NT2/D1 (cell line): ENCODE results near the gene COX4I2.
A peak's percentile ranks its signal among the peaks of the same experiment; 100 is the strongest.

Experiments
- DNase-seq: peaks from one replicate; pipeline ENCODE4 v3.0.0-alpha.2; 2011; ENCODE audit warnings: low read depth, low spot score
- H3K27me3 ChIP-seq: 2 replicates; pipeline ENCODE4 v1.6.0; 2011; ENCODE audit warnings: mild to moderate bottlenecking; ENCODE audit not compliant: insufficient read length, insufficient read depth
- H3K36me3 ChIP-seq: 2 replicates; pipeline ENCODE4 v1.6.1; 2011; ENCODE audit warnings: mild to moderate bottlenecking, low read length, mixed read lengths; ENCODE audit not compliant: insufficient read depth, insufficient read length
- H3K4me1 ChIP-seq: 2 replicates; pipeline ENCODE4 v1.5.1; 2011; ENCODE audit not compliant: insufficient read depth, insufficient read length
- H3K4me3 ChIP-seq: 2 replicates; pipeline ENCODE4 v1.5.1; 2011; ENCODE audit warnings: low read depth; ENCODE audit not compliant: insufficient read length
- H3K9ac ChIP-seq: 2 replicates; pipeline ENCODE4 v1.6.0; 2011; ENCODE audit warnings: low read depth; ENCODE audit not compliant: insufficient read length
- H3K9me3 ChIP-seq: 2 replicates; pipeline ENCODE4 v1.5.1; 2011; ENCODE audit warnings: mild to moderate bottlenecking, low read length; ENCODE audit not compliant: insufficient read depth
- SUZ12 ChIP-seq: IDR thresholded peaks from 2 replicates; pipeline ENCODE4 v1.6.1; 2011; ENCODE audit not compliant: insufficient read length, insufficient read depth; ENCODE audit errors: extremely low read depth
- YY1 ChIP-seq: IDR thresholded peaks from 2 replicates; pipeline ENCODE4 v1.6.1; 2011; ENCODE audit not compliant: insufficient read length, insufficient read depth
- ZNF274 ChIP-seq: IDR thresholded peaks from 2 replicates; pipeline ENCODE4 v1.6.1; 2011; ENCODE audit warnings: mild to moderate bottlenecking, low read depth, low read length

Gene COX4I2

GRCh38 chr20:31637660-31638059 lies at the start of gene COX4I2:
Gene COX4I2, plus strand, starts transcription at chr20:31637912. Its CDS starts 1,106 bp downstream, at chr20:31639018.
- no peak for DNase-seq
- TF ChIP-seq YY1: no peak
- TF ChIP-seq SUZ12: no peak
- TF ChIP-seq ZNF274: no peak
- Histone ChIP-seq H3K4me1 (peaks cover 2% of the 10 kb centered on the region), H3K36me3 (no peaks in the 10 kb centered on the region), H3K4me3 (no peak within 1 kb of the TSS), H3K9ac (no peak within 1 kb of the TSS), H3K27me3 (no peaks in the 10 kb centered on the region), H3K9me3 (no peaks in the 10 kb centered on the region)

GRCh38 chr20:31590717-31591225 lies 46.9 kb upstream of the COX4I2 start:
- DNase-seq: no peak
- H3K4me1 ChIP-seq: peaks cover 12% of the 10 kb centered on the region
- H3K36me3 ChIP-seq: no peaks in the 10 kb centered on the region
- H3K27me3 ChIP-seq: no peaks in the 10 kb centered on the region
- no peak for TF ChIP-seq ZNF274
- no peak for TF ChIP-seq YY1
- no peak for TF ChIP-seq SUZ12
- no peak overlapping the region for H3K9ac ChIP-seq
- H3K4me3 ChIP-seq: no peak overlapping the region
- H3K9me3 ChIP-seq: no peaks in the 10 kb centered on the region

- Histone ChIP-seq H3K4me1 (peaks cover 12% of the 10 kb centered on the region), H3K4me3 (no peak overlapping the region), H3K27me3 (no peaks in the 10 kb centered on the region), H3K36me3 (no peaks in the 10 kb centered on the region), H3K9ac (peak overlapping the region; percentile 33), H3K9me3 (no peaks in the 10 kb centered on the region)
- no peak for DNase-seq
- TF ChIP-seq ZNF274: no peak
- no peak for TF ChIP-seq SUZ12
- TF ChIP-seq YY1: no peak
These were observed 44.3 kb upstream of the COX4I2 start for GRCh38 chr20:31593221-31594001.

GRCh38 chr20:31594002-31594557 lies 43.6 kb upstream of the COX4I2 start:
- H3K9me3 ChIP-seq: no peaks in the 10 kb centered on the region
- no peaks in the 10 kb centered on the region for H3K27me3 ChIP-seq
- no peak for DNase-seq
- H3K9ac ChIP-seq: peak overlapping the region; percentile 63
- peaks cover 12% of the 10 kb centered on the region for H3K4me1 ChIP-seq
- H3K36me3 ChIP-seq: no peaks in the 10 kb centered on the region
- TF ChIP-seq ZNF274 (no peak), SUZ12 (no peak), YY1 (no peak)
- H3K4me3 ChIP-seq: no peak overlapping the region

- H3K4me1 ChIP-seq: peaks cover 12% of the 10 kb centered on the region
- TF ChIP-seq YY1 (peak; percentile 8), ZNF274 (no peak), SUZ12 (no peak)
- H3K9ac ChIP-seq: peak overlapping the region; percentile 63
- no peaks in the 10 kb centered on the region for H3K36me3 ChIP-seq
- no peak for DNase-seq
- no peak overlapping the region for H3K4me3 ChIP-seq
- no peaks in the 10 kb centered on the region for H3K9me3 ChIP-seq
- H3K27me3 ChIP-seq: no peaks in the 10 kb centered on the region
These were observed 42.9 kb upstream of the COX4I2 start for GRCh38 chr20:31594558-31595379.

GRCh38 chr20:31595380-31595653 lies 42.4 kb upstream of the COX4I2 start:
- Histone ChIP-seq H3K27me3 (no peaks in the 10 kb centered on the region), H3K4me3 (no peak overlapping the region), H3K4me1 (peaks cover 12% of the 10 kb centered on the region), H3K36me3 (no peaks in the 10 kb centered on the region), H3K9me3 (no peaks in the 10 kb centered on the region), H3K9ac (no peak overlapping the region)
- no peak for TF ChIP-seq YY1
- TF ChIP-seq ZNF274: no peak
- TF ChIP-seq SUZ12: no peak
- DNase-seq: no peak
